GM19324 (cell line): ENCODE results near the gene SEZ6.

Experiments used
- ATAC-seq: cut with Tn5 transposase; IDR thresholded peaks from one replicate; pipeline ENCODE4 v1.9.1; 2021; ENCODE audit warnings: mild to moderate bottlenecking, moderate library complexity; ENCODE audit not compliant: unreplicated experiment, low FRiP score

The SEZ6 gene, protein sequence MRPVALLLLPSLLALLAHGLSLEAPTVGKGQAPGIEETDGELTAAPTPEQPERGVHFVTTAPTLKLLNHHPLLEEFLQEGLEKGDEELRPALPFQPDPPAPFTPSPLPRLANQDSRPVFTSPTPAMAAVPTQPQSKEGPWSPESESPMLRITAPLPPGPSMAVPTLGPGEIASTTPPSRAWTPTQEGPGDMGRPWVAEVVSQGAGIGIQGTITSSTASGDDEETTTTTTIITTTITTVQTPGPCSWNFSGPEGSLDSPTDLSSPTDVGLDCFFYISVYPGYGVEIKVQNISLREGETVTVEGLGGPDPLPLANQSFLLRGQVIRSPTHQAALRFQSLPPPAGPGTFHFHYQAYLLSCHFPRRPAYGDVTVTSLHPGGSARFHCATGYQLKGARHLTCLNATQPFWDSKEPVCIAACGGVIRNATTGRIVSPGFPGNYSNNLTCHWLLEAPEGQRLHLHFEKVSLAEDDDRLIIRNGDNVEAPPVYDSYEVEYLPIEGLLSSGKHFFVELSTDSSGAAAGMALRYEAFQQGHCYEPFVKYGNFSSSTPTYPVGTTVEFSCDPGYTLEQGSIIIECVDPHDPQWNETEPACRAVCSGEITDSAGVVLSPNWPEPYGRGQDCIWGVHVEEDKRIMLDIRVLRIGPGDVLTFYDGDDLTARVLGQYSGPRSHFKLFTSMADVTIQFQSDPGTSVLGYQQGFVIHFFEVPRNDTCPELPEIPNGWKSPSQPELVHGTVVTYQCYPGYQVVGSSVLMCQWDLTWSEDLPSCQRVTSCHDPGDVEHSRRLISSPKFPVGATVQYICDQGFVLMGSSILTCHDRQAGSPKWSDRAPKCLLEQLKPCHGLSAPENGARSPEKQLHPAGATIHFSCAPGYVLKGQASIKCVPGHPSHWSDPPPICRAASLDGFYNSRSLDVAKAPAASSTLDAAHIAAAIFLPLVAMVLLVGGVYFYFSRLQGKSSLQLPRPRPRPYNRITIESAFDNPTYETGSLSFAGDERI

DNA sequence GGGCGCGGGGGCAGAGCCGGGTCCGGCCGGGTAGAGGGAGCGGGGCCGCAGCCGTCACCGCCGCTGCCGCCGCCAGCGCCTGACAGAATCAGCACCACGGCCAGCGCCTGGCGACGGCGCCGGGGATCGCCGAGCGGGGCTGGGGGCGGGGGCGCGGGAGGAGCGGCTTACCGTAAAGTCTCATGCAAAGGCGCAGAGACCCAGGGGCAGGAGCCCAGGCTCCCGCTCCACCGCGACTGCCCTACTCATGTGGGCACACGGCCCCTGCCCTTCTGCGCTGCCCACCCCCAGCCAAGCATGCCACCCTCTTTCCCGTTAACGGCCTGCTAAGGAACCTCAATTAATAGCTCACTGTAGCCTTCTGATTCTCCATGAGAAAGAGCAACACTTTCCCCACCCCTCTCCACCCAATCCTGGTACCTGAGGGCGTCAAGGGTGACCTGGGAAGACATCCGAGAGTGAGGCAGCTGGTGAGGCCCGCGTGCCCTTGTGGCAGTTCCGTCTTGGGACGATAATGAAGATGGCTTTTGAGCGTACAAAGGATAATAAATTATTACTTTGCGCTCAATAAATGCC, at the start of gene SEZ6:
TSS of gene SEZ6 (minus strand) at position 98 of the 576 bp plus-strand sequence. CDS start 164 bp downstream, outside the sequence.
- no peak for ATAC-seq

DNA sequence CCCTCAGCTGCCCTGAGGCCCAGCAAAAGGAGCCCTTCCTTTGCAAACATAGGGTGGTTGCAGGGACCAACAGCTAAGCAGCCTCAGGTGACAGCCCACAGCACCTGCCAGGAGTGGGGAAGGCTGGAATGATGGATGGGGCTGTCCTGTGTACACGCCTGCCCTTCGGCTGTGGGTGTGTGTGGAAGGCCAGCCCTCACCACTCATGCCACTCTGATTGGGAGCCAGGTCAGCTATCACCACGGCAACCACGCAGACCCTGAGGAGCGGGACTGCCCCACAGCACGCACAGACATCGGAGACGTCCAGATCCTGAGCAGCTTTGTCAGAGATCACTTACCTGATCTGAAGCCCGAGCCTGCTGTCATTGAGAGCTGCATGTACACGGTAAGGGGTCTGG, 49.0 kb upstream of the SEZ6 start:
- ATAC-seq: no peak

DNA sequence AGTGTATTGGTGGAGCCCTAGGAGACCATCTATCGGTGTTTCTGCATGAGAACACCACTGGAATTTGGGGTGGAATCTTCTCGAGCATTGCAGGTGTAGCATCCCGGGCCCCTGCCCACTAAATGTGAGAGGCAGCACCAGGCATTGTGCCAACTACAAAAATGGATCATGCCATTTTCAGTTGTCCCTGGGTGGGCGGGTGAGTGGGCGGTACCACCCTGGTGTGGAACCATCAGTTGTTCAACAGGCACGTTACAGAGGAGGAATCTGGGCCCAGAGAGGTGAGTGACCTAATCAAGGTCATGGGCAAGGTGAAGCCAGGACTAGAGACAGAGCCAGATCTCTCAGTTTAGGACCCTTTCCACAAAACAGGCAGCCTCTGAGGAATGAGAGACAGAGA, 45.9 kb upstream of the SEZ6 start:
- no peak for ATAC-seq

DNA sequence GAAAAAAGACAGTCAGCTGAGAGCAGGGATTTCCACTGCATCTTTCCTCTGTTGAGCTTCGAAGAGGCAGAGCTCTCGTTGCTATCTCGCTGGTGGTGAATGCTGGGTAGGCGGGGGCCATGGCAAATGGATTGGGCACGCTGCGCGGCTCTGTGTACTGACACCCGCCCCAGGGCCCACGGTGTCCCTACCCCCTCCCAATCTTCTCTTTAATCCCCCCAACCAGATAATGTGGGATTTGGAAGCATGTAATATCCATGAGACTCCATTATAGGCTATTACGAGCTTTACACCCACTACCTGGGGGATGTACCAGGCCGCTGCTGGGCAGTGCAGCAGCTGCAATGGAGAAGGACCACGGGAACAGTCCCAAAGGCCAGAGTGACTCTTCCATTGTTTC, 45.4 kb upstream of the SEZ6 start:
- ATAC-seq: no peak

DNA sequence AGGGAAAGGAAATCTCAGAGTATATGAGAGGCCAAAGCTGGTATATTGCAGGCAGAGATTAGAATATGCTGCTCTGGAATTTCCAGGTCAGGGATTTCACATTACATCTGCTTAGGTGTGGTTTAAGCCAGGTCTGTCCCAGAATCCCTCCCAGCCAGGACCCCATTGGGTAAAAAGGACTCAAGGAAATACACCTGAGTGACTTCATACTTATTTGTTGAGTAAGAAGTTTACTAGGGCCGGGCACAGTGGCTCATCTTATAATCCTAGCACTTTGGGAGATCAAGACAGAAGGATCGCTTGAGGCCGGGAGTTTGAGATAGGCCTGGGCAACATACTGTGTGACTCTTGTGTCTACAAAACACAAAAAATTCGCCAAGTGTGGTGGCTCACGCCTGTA, 44.3 kb upstream of the SEZ6 start:
- ATAC-seq: no peak

DNA sequence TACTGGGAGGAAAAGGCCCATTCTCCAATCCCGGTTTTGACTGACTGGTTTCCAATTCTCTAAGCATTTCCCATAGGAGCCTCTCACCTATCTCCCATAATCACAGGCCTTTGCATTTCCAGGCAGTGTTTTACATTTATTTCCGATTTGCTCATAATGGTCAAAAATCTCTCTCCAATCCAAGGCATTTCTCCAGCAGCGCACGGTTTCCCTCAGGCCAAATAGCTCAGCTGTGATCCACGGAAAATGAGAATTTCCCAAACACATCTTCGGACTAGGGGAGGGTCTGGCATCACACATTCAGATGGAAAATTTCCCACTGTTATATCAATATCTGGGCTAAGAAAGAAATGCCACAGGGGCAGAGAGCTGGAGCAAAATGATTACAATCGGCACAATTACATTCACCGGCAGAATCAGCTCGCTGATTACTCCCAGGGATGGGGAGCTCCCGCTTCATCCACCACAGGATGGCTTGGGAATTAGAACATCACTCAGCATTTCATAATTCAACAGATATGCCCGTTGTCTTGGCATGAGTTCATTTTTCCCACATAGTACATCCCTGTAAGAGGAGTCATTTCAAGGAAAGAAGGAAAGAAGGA, 43.8 kb upstream of the SEZ6 start:
- no peak for ATAC-seq

DNA sequence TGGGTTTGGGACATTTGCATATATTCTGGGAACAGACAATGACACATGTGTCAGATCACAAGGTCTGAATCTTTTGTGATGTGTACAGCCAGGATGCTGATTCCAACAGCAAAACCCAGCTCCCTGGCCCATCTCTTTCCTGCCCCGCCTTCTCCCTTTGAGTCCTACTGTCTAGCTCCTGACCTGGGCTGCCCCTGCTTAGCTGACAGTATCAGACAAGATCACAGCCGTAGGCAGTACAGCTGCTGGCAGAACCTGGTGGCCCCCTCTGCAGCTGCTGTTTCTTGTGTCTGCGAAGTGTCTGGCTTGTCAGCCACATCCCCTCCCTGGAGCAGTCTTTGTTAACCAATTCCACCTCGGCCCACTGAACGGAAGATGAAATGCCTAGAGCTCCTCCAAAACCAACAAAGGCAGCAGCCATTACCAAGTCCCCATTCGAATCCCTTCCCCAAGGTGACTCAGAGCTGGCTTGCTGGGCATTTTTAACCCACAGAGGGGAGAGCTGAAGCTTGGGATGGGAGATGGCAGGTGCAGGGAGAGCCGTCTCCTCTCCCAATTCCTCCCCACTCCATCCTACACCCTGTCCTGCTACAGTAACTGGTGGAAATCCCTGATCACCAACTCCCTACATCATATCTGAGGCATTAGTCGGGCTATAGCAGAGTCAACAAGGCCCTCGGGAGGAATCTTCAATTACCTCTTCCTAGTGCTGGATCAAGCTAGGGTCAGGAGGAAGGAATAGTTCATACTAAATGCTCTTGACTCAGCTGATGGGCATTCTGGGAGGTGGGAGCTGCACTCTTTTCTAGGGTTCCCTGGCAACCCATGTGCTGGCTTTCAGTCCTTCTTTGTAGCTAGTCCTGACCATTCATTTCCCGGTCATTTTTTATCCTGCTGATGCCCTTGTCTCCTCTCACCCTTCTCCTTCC, 42.9 kb upstream of the SEZ6 start:
- ATAC-seq: no peak

DNA sequence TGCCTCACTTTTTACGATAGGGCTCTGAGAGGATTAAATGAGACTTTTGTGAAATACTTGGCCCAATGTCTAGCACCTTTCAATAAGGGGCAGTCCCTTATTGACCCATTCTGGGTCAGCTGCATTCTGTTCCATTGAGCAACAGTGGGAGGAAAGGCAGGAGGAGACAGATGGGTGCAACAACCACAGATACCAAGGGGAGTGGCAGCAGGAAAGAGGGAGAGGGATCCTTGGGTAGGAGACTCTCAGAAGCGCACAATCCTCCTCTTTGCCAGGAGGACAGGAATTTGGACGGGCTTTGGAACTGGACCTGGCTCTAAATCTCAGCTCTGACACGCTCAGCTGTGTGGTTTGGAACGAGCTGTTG, 40.6 kb upstream of the SEZ6 start:
- no peak for ATAC-seq

DNA sequence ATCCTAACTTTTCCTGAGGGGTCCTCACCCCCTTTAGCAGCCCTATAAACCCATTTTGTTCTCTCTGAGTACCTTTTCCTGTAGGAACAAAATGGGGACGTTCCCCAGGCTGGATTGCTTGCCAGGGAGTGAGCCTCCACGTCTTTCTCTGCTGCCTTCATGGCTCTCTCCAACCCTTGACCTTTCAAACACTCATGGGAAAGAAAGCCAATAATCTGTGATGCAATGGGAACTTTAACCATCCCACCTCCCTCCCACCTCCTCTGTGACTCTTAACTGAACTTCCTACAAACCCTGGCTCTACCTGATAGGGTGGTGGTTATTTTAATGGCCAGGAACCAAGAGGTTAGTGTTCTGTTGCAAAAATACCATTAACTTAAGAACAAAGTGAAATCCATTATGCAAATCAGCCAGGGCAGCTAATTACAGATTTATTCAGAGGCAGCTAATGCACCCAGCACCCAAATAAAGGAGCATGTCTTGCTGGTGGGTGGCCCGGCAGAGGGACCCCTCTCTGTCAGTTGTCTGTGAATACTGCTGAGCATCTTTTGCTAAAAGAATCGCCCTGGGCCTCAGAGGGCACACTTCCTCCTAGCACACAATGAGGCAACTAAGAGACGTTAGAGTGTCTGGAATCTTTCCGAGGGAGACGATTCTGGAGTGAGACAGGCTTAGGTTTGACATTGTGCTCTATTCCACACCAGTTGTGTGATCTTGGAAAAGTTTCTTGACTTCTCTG, 40.1 kb upstream of the SEZ6 start:
- ATAC-seq: no peak

DNA sequence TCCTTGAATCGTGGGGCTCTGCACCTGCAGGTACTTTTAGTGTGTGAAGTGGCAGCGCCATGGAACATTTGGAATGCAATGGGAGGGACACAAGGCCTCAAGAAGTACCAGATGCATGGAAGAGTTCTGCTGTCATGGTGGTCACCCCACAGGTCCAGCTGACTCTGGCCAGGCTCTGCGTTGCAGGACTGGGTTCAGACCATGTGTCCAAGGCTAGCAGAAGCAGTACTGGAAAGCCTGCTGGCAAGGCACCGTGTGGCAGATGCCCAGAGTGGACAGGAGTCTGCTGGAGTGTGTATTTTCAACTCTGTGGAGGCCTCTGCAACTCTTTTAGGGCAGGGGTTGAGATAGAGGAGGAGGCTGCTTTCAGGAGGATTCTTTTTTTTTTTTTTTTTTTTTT, 39.2 kb upstream of the SEZ6 start:
- no peak for ATAC-seq

DNA sequence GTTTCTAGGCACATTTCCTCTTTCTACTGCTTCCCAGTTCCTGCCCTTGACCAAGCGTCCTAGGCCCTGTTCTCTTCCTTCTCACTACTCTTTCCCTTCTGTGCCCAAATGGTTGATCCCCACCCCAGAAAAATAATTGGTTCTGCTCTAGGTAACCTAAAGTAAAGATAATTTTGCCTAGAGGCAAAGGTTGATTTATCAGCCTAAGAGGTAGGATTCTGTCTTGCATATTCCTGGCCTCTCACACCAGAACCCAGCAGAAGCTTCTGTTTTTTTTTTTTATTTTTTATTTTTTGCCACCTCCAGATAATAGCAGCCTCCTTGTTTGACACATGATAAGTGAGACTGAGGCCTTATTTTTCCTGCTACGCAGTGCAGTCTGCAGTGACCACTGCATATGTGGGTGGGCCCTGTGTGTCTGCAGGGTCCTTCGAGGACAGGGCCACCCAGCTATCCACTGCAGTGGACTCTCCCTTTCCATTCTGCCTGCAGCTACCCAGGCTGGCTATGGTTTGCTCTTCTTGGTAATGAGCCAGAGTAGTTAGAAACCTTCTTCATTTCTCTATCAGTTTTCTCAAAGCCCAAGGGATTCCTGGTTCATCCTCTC, 37.8 kb upstream of the SEZ6 start:
- no peak for ATAC-seq

DNA sequence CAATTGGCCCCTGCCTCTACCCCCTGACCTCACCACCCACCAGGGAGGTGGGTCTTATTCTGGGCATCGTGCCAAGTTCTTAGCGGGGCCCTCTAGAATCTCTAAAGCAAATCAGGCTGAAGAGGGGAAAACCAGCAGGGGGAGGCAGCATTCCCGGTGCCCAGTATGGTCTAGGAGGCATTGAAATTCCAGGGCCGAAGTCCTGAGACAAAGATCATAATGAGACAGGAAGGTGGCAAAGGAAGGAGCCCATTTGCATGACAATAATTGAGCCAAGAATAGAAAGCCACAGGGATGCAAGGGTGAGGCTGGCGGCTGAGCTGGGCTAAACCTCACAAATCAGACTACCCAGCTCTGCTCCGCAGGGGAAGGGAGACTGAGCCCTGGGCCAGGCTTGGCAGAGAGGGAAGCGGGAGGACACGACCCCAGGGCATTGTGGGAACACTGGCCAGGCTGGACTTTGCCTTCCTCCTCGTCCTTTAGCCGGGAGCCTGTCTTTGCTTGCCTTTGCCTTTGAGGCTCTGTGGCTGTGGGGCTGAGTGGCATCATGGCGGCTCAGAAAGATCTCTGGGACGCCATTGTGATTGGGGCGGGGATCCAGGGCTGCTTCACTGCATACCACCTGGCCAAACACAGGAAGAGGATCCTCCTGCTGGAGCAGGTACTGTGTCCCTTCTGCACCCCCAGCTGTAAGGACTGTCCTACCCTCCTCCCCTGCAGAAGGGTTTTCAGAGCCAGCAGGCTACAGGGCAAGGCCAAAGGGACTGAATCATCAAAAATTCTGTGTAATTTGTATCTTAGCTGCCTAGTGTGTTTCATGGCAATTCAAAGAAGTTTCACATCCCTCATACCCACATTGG, 37.1 kb upstream of the SEZ6 start, which contains the start of gene PIPOX:
TSS of gene PIPOX (plus strand) at position 463 of the 860 bp plus-strand sequence. CDS start at position 548, 85 bp downstream.
- ATAC-seq: no peak

DNA sequence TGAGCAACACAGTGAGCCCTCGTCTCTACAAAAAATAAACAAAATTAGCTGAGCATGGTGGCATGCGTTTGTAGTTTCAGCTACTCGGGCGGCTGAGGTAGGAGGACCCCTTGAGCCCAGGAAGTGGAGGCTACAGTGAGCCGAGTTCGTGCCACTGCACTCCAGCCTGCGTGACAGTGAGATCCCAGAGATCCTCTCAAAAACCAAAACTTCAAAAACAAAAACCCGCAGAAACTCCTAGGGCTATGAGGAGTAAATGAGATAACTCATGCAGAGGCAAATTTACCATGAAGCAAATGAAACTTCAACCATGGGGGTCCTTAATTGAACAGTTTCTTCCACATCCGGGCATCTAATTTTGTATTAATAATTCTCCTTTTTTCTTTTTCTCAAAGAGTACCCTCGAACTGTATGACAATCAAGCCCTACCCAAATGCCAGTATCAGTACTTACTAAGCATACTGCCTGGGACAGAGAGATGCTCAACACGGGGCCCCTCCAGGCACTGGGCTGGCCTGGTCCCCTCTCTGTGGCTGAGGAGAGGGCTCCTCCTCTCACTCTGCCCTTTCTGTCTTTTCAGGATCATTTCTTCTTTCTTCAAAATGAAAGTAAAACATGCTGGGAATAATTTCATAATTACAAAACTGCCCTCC, 36.3 kb upstream of the SEZ6 start:
- ATAC-seq: no peak

DNA sequence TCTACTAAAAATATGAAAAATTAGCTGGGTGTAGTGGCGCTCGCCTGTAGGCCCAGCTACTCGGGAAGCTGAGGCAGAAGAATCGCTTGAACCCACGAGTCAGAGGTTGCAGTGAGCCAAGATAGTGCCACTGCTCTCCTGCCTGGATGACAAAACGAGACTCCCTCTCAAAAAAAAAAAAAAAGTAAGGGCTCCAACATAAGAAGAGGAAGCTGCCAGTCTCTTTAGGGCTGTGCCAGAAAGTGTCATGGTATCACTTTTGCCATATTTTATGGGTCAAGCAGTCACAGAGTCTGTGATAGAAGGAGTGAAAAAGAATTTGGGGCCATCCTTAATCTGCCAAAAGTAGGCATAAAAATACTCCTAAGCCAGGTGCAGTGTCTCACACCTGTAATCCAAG, 35.7 kb upstream of the SEZ6 start:
- ATAC-seq: no peak

DNA sequence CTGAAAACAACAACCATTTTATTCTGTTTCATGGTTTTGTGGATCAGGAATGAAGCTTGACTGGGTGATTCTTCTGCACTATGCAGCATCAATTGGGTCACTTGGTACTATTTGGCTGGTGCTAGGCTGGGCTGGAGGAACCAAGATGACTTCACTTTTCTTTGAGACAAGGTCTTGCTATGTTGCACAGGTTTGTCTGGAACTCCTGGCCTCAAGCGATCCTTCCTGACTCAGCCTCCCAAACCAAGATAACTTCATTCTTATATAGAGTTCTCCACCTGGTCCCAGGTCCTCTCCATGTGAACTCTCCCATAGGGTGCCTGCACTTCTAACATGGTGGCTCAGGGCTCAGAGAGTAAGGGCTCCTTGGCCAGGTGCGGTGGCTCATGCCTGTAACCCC, 35.3 kb upstream of the SEZ6 start:
- ATAC-seq: no peak

DNA sequence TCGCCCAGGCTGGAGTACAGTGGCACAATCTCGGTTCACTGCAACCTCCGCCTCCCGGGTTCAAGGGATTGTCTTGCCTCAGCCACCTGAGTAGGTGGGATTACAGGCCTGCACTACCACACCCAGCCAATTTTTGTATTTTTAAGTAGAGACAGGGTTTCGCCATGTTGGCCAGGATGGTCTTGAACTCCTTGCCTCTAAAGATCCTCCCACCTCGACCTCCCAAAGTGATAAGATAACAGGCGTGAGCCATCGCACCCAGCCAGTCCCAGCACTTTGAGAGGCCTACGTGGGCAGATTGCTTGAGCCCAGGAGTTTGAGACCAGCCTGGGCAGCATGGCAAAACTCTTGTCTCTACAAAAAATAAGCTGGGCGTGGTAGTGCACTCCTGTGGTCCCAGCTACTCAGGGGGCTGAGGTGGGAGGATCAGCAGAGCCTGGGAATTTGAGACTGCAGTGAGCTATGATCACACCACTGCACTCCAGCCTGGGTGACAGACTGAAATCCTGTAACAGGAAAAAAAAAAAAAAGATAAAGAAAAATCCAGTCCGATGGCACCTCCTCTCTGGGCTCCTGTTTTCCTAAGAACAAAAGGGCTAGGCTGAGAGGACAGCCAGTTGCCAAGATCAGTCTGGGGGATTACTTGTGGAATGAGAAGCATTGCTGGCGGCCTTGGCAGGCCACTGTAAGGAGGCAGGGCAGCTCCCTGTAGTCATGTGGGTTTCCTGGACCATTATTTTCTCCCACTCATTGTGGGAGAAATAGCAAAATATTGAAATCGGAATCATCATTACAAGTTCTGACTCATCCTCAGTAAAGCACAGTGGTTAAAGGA, 34.1 kb upstream of the SEZ6 start:
- no peak for ATAC-seq
